GM18507 (cell line): ENCODE measurements around the gene ZFP1.
A peak's percentile ranks its signal among the peaks of the same experiment; 100 is the strongest.

Source experiments
- DNase-seq: peaks from one replicate; pipeline ENCODE4 v3.0.0; 2011; ENCODE audit warnings: low read depth; ENCODE audit not compliant: insufficient read length; ENCODE audit errors: extremely low spot score
- FAIRE-seq: peaks from 2 replicates; lab custom pipeline; 2011; peaks lifted over from hg19 to GRCh38; lab: Jason Lieb, UNC

Gene ZFP1

GRCh38 chr16:75138636-75139035 is 9.7 kb upstream of the ZFP1 start:
- DNase-seq (no peak), FAIRE-seq (no peak)

- FAIRE-seq (no peak), DNase-seq (no peak)
Measured at GRCh38 chr16:75139498-75139897, 8.8 kb upstream of the ZFP1 start.

- FAIRE-seq (no peak), DNase-seq (no peak)
Measured at GRCh38 chr16:75143941-75144340, 4.4 kb upstream of the ZFP1 start.

GRCh38 chr16:75147968-75148310 is 385 bp upstream of the ZFP1 start:
- FAIRE-seq (no peak), DNase-seq (no peak)

- no peak for DNase-seq
- FAIRE-seq: no peak
Measured at GRCh38 chr16:75151798-75152197, 3.5 kb downstream of the ZFP1 start.

GRCh38 chr16:75152635-75153034 is 4.3 kb downstream of the ZFP1 start:
- FAIRE-seq (no peak), DNase-seq (no peak)

GRCh38 chr16:75160386-75160785 is 12.1 kb downstream of the ZFP1 start:
- DNase-seq (no peak), FAIRE-seq (no peak)

- FAIRE-seq: no peak
- no peak for DNase-seq
Measured at GRCh38 chr16:75169899-75170405, 21.6 kb downstream of the ZFP1 start.

GRCh38 chr16:75172578-75172977 is 24.3 kb downstream of the ZFP1 start:
- DNase-seq (no peak), FAIRE-seq (no peak)

GRCh38 chr16:75175074-75175473 is 26.8 kb downstream of the ZFP1 start:
- DNase-seq (no peak), FAIRE-seq (no peak)

- DNase-seq (no peak), FAIRE-seq (no peak)
Measured at GRCh38 chr16:75176926-75177325, 28.6 kb downstream of the ZFP1 start.

- FAIRE-seq (peak; percentile 26), DNase-seq (no peak)
Measured at GRCh38 chr16:75179208-75179607, 30.9 kb downstream of the ZFP1 start.

GRCh38 chr16:75181630-75182029 is 33.3 kb downstream of the ZFP1 start:
- peak; percentile 56 for FAIRE-seq
- DNase-seq: no peak

GRCh38 chr16:75188832-75189477 is 40.6 kb downstream of the ZFP1 start:
- FAIRE-seq: no peak
- no peak for DNase-seq

- no peak for FAIRE-seq
Measured at GRCh38 chr16:75189638-75190245, 41.4 kb downstream of the ZFP1 start.

GRCh38 chr16:75192606-75193264 is 44.4 kb downstream of the ZFP1 start:
- DNase-seq (no peak), FAIRE-seq (no peak)

More at GRCh38 chr16:75189638-75190245, 41.4 kb downstream of the ZFP1 start:
- DNase-seq: no peak

- DNase-seq (no peak), FAIRE-seq (no peak)
Measured at GRCh38 chr16:75193265-75193650, 44.9 kb downstream of the ZFP1 start.

GRCh38 chr16:75193730-75194444 is 45.6 kb downstream of the ZFP1 start:
- FAIRE-seq (no peak), DNase-seq (no peak)

- no peak for DNase-seq
- no peak for FAIRE-seq
Measured at GRCh38 chr16:75195811-75196790, 47.8 kb downstream of the ZFP1 start.
